Astrocyte of the cerebellum (primary cell): ENCODE measurements around the gene CNDP2.

Source experiments
- DNase-seq: peaks from one replicate; pipeline ENCODE4 v3.0.0-alpha.2; 2011; ENCODE audit warnings: low read depth
- H3K4me3 ChIP-seq: 2 replicates; pipeline ENCODE4 v1.5.1; 2011; ENCODE audit warnings: mild to moderate bottlenecking, low read depth, low read length, moderate library complexity
- CTCF ChIP-seq: IDR thresholded peaks from 2 replicates; pipeline ENCODE4 v1.5.1; 2012; ENCODE audit warnings: low read length, low read depth, moderate library complexity, mild to moderate bottlenecking; ENCODE audit errors: missing control alignments
- in situ Hi-C: cut with HindIII; loops from 2 replicates; pipeline ENCODE4 v1.10.0; 2017; ENCODE audit warnings: low sequenced_read_pairs

Gene CNDP2

DNA sequence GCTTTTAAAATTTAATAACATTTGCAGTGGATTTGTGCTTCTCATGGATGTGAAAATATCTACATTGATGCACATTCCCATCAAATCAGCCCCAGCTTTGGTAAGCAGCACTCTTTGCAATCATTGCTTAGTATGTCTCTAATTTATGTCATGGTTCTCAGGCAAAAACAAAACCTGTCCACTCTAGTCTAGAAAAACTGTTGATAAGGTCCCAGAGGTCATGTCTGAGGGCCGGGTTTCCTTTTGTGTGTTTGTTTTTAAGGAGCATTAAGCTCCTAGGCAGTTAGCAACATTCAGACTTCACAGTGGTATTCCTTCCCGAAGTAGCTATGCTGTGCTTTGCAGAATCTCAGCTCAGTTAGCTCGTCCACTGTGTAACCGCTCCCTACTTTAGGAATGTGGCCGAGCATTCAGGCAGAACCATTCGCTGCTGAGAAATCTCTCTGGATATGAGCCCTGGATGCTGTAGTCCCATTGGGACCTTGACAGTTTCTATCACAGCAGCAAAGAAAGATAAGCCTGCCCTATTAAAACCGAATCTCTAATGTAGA lies 43.1 kb upstream of the CNDP2 start:
- no peak overlapping the region for H3K4me3 ChIP-seq
- in situ Hi-C loops: loop anchor here (5.0 to 25.0 kb wide), 2 partner anchors 76 to 266 kb away; no protein-coding TSS in a partner anchor
- no peak for TF ChIP-seq CTCF
- DNase-seq: no peak

DNA sequence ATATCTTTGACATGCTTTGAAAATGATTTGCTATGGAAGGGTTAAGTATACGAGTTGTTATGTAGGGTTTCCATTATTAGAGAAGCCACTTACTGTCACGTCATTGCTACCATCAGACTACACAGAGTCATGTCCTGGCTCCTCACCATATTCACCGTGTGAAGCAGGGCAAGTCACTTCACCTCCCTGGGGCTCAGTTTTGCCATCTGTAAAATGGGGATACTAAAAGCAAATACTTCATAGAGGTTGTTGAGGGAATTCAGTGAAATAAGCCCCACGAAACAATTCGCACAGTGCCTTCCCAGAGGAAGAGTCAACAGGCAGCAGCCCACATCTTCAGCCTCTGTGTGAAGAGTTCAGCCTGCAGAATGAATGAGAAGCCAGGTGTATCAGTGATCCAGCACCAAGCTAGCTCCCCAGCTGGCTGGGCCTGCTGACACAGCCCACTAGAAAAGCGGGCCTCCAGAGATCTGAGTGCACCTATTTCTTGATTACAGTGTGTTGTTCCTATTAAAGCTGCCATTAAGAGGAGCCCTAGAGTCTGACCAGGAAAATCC lies 42.4 kb upstream of the CNDP2 start:
- no peak for TF ChIP-seq CTCF
- no peak for DNase-seq
- H3K4me3 ChIP-seq: no peak overlapping the region
- in situ Hi-C loops: loop anchor here (5.0 to 25.0 kb wide), 2 partner anchors 76 to 266 kb away; no protein-coding TSS in a partner anchor

- no peak for DNase-seq
- TF ChIP-seq CTCF: no peak
- in situ Hi-C loops: loop anchor here (5.0 to 25.0 kb wide), 2 partner anchors 77 to 267 kb away; no protein-coding TSS in a partner anchor
- no peak overlapping the region for H3K4me3 ChIP-seq
Measured at GRCh38 chr18:74454279-74454751, 41.8 kb upstream of the CNDP2 start.

GRCh38 chr18:74455386-74455785 lies 40.8 kb upstream of the CNDP2 start:
- no peak for TF ChIP-seq CTCF
- no peak overlapping the region for H3K4me3 ChIP-seq
- in situ Hi-C loops: loop anchor here (25.0 kb wide), 1 partner anchor 268 kb away; no protein-coding TSS in a partner anchor
- no peak for DNase-seq

DNA sequence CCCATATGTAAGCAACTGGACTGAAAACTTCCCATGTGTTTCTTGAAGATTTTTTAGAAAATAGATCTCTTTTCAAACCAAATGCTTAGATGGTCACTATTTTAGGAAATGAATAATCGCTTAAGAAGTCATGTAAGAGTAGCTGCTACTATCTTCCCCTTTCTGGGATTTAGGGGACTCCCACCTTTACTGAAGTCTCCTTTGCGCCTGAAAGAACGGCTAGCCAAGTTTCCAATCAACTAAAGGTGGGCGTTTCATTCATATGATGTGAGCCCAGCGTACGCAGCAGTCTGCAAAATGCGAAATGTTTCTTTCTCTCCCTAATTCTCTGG lies 40.2 kb upstream of the CNDP2 start:
- in situ Hi-C loops: loop anchor here (25.0 kb wide), 1 partner anchor 269 kb away; no protein-coding TSS in a partner anchor
- no peak overlapping the region for H3K4me3 ChIP-seq
- no peak for TF ChIP-seq CTCF
- no peak for DNase-seq

DNA sequence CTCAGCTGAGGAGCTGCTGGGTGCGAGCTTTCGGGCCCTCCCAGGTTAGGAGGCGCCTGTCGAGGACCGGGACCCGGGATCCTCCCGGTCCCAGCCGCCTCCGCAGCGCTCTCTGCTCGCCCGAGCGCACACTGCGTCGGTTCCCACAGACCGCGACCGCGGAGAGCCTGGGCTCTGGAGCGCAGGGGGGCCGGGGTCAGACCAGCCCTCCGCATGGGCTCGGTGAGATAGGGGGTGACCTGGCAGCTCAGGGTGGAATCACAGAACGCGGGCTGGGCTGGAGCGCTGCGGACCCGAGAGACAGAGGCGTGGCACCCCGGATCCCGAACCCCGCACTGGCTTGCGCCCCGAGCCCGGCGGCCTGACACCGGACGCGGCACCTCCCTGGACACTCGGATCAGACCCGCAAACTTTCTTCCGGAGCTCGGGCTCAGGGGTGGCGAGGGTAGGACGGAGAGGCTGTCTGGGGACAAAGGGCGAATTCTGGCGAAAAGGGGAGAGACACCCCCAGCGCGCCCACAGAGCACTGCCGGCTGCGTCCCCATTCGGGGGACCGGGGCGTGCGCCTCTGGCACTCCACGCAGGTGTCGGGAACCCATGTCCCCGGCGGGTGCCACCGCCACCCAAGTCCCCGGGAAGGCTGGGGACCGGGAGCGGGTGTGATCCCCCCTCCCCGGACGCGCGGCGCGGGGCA lies 39.7 kb upstream of the CNDP2 start:
- peak overlapping the region; percentile 21 for H3K4me3 ChIP-seq
- in situ Hi-C loops: loop anchor here (25.0 kb wide), 1 partner anchor 269 kb away; no protein-coding TSS in a partner anchor
- no peak for DNase-seq
- no peak for TF ChIP-seq CTCF
